NCI-H187 treated with DMSO at 0.1 percent for 48 hours (cell line): ENCODE results near the gene CCDC106.

Source experiments
- DNase-seq: peaks from one replicate; lab custom pipeline; 2025; lab: John Stamatoyannopoulos, UW

Gene CCDC106

DNA sequence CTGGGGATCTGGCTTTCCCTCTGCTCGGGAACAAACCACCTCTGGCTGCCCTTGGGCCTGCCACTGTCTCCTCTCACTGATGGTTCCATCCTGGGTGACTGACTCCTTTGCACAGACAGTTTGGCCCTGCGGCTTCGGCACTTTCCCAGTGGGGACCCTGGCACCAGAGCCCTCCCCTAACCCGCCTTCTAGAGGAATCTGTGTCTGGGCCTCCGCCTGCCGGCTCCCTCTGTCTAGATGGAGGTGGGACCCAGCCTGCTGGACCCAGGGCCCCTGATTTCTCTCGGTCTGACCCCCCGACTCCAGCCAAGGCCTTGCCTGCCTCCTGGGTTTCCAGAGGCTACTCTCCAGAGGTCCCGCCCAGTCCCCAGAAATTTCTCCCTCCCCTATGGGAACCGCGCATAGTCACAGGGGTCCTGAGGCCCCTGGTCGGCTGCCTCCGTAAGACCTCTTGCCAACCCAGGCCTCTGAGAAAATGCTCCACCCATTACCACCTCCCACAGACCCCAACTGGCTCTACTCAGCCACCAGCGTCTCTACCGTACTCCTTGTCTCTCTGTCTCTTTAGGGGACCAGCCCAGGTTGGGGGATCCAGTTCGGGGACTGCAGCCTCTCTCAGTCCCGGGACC, 2.7 kb downstream of the CCDC106 start:
- no peak for DNase-seq

GRCh38 chr19:55651236-55651635, 3.2 kb downstream of the CCDC106 start:
- DNase-seq, result no peak

DNA sequence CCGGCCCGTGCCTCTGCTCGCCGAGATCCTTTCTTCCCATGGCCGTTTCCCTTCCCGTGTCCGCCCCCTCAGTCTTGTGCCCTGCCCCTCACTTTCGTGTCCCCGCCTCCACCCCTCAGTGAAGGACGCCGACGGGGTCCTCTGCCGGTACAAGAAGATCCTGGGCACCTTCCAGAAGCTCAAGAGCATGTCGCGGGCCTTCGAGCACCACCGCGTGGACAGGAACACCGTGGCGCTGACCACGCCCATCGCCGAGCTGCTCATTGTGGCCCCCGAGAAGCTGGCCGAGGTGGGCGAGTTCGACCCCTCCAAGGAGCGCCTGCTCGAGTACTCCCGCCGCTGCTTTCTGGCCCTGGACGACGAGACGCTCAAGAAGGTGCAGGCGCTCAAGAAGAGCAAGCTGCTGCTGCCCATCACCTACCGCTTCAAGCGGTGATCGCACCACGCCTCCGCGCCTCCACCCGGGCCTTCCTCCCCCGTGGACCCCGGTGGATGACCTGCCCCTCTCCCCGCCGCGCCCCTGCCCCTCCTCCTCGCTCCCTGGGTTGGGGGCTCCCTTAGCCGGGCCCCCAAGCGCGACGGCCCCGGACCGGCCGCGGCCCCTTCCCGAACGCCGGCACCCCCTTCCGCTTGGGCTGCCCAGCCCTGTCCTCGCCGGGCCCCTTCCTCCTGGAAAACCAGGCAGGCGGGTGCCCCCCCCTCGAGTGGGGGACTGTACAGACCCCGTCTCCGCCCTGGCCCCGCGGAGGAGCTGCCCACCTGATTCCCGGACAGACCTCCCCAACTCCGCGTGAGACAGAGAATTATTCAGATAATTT, 4.5 kb downstream of the CCDC106 start:
- no peak for DNase-seq

DNA sequence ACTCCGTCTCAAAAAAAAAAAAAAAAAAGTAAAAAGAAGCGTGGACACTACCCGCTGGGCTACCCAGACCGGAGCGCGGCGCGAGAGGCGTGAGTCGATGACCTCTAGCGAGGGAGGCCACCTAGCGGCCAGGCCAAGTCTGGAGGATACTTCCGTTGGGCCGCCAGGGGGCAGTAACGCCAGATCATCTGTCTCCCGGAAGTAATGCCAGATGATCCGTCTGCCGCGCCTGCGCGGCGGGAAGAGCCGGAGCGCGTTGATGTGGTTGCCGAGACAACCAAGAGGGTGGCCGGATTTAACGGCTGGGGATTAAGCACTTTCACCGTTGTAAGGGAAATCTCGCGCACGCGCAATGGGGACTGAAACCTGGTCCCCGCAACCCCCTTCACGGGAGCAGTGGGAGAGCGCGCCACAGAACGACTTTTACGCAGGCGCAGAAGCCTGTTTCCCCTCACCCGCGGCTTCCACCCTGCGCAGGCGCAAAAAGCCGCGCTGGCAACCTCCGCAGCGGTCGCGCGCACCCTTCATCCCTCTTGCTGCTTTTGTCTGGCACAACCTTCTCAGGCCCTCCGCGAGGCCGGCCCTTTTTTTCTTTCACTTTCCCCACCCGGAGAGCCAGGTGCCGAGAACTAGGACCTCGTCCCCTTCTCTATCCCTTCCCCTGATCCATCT, 5.8 kb downstream of the CCDC106 start:
- peak; percentile 93 for DNase-seq

DNA sequence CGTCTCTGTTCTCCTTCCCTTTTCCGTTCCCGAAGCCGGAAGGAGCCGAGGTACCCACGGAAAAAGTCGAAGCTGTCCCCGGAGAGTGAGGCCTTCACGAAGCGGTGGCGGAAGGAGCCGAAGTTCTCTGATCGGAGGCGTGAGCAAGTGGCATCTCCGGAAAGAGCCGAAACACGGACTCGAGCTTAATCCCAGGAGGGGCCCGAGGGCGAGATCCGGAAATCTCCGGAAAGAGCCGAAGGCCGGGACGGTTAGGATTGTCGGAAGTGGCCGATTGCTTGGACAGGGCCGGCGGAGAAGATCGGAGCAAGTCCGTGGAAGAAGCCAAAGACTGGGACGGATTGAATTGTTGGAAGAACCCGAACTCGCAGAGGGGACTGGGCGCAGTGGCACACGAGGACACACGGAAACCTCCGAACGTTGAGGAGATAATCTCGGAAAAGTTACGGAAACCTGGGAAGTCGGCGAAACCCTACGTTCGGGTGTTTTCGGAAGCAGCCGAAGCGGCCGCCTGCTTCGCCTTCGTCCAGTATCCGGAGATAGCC, 6.4 kb downstream of the CCDC106 start:
- peak; percentile 96 for DNase-seq

DNA sequence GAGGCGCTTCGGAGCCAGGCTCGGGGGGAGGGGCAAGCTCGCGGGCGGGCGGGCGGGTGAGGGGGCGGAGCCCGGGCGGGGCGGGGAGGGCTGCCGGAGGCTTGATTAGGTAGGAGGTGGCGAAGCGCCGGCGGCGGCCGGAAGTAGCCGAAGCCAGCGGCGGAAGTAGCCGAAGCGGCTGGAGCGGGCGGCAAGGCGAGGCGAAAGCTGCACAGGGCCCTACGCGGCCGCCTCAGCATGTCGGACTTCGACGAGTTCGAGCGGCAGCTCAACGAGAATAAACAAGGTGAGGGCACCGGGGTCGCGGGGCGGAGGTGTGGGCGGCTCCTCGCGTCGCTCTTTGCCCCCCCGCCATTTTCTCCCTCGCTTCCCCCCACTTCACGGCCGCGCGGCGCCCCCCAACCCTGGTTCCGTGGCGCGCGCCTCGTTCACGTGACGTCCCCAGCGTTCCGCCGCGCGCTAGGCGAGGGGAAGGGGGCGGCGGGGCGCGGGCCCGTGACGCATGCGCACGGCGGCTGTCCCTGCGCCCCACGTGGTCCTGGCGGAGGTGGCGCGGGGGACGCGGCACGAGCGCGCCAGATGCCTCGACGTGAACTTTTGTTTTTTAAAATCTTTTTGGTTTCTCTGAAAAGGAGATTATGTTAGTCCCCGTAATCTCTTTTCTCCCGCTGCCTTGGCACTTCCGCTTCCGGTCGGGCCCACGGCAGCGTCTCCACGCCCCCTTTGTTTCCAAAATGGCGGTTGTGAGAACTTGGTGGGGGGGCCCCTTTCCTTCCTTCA, 7.0 kb downstream of the CCDC106 start, which contains the start of gene U2AF2:
Gene U2AF2, plus strand, starts transcription at position 168 of the 780 bp plus-strand sequence. Its CDS starts 70 bp downstream, at position 238.
- DNase-seq, result no peak

GRCh38 chr19:55655648-55656040, 7.6 kb downstream of the CCDC106 start:
- no peak for DNase-seq

GRCh38 chr19:55656552-55656951, 8.5 kb downstream of the CCDC106 start:
- no peak for DNase-seq

- DNase-seq, result no peak
Measured at GRCh38 chr19:55656988-55657747, 9.2 kb downstream of the CCDC106 start.

GRCh38 chr19:55658846-55659459, 10.9 kb downstream of the CCDC106 start:
- DNase-seq, result no peak

GRCh38 chr19:55659822-55660221, 11.8 kb downstream of the CCDC106 start:
- no peak for DNase-seq

DNA sequence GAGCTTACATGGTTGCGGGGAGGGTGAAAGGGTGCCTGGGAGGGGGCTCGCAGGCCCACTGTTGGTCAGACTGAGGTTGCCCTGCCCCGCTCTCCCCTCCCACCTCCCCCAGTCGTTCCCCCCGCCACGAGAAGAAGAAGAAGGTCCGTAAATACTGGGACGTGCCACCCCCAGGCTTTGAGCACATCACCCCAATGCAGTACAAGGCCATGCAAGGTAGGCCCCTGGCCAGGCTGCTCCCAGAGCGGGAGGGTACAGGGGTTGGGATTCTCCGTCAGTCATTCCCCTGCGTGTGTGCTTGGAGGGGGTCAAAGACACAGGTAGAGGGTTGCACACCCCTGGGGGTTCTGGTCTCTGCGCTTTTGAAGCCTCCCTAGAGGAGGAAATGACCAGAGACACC, 12.4 kb downstream of the CCDC106 start:
- DNase-seq, result no peak

DNA sequence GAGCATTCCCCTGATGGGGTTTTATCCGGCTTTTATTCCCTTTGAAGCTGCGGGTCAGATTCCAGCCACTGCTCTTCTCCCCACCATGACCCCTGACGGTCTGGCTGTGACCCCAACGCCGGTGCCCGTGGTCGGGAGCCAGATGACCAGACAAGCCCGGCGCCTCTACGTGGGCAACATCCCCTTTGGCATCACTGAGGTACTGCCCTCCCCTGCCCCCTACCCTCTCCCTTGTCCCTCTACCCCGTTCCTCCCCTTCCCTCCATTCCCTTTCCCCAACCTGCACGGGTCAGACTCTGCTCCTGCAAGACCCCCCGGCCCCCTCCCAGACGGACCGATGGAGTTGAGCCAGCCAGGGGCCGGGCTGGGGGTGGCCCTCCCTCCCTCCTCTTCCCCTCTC, 13.0 kb downstream of the CCDC106 start:
- no peak for DNase-seq

GRCh38 chr19:55661826-55662225, 13.8 kb downstream of the CCDC106 start:
- DNase-seq, result no peak

DNA sequence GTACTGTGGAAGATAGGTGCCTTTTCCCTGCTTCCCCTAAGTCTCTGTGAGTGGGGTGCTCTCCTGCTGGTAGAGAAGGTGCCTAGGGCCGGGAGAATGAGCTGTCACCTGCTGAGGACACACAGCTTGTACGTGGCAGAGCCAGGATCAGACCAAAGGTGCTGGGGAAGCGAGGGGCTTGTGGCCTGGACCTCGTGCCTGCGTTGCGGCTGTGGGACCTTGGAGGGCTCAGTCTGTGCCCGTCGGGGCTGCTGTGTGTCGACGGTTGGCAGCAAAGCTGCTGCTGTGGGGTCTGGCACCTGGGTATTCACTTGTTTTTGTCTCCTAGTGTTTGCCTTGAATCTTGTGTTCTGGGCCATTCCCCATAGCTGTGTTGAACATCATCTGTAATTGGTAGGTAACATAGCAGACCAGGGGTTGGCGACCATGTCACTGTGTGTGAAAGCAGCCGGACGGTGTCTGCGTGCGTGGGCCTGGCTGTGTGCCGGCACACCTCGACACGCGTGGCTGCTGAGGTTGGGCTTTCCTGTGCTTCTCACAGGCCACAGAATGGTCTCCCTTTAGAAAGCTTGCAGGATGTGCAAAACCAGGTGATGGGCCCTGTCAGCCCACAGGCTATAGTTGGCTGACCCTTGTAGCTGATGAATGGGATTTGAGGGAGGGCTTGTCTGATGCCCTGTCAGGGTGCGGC, 16.0 kb downstream of the CCDC106 start:
- no peak for DNase-seq

- no peak for DNase-seq
Measured at GRCh38 chr19:55666343-55667005, 18.5 kb downstream of the CCDC106 start.

DNA sequence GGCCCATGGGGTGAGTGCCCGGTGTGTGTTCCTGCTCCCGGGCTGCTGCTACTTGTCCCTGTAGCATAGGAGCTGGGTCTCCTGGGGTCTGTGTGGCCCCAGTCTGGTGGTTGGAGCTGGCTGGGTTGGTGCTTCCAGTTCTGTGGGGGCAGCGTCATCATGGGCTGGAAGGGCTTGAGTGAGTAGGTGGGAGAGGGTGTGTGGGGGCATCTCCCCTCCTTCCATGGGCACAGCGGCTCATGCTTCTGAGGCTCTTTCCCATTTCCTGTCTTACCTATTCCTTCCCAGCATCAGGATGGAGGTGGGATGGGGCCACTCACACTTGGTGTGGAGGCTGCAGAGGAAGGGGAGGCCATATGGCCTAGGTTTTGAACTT, 19.0 kb downstream of the CCDC106 start:
- DNase-seq, result no peak

GRCh38 chr19:55667511-55667910, 19.5 kb downstream of the CCDC106 start:
- no peak for DNase-seq

GRCh38 chr19:55667958-55668357, 19.9 kb downstream of the CCDC106 start:
- no peak for DNase-seq
